Neuronal stem cell (in vitro differentiated cells): ENCODE results near the gene C2orf76.

Experiments used
- DNase-seq: peaks from one replicate; pipeline ENCODE4 v3.0.0-alpha.2; 2013; ENCODE audit warnings: low spot score
- H2AFZ ChIP-seq: one replicate; pipeline ENCODE4 v1.6.1; 2013; ENCODE audit warnings: mild to moderate bottlenecking, low read length, inconsistent platforms
- H2AK5ac ChIP-seq: 2 replicates; pipeline ENCODE4 v1.6.1; 2013; ENCODE audit warnings: low read depth, mild to moderate bottlenecking, inconsistent platforms, low read length, moderate library complexity, mixed read lengths
- H2BK120ac ChIP-seq: 2 replicates; pipeline ENCODE4 v1.6.1; 2013; ENCODE audit warnings: low read depth, mild to moderate bottlenecking, inconsistent platforms, low read length, moderate library complexity, mixed read lengths
- H2BK12ac ChIP-seq: one replicate; pipeline ENCODE4 v1.6.1; 2013; ENCODE audit warnings: low read length, inconsistent platforms
- H2BK15ac ChIP-seq: 2 replicates; pipeline ENCODE4 v1.6.1; 2013; ENCODE audit warnings: mild to moderate bottlenecking, low read length, inconsistent platforms, mixed read lengths
- H2BK5ac ChIP-seq: one replicate; pipeline ENCODE4 v1.6.1; 2013; ENCODE audit warnings: inconsistent platforms, mild to moderate bottlenecking, low read length, moderate library complexity
- H3K14ac ChIP-seq: one replicate; pipeline ENCODE4 v1.6.1; 2013; ENCODE audit warnings: low read length, inconsistent platforms
- H3K18ac ChIP-seq: 2 replicates; pipeline ENCODE4 v1.6.1; 2013; ENCODE audit warnings: low read length, inconsistent platforms
- H3K23ac ChIP-seq: 2 replicates; pipeline ENCODE4 v1.6.1; 2013; ENCODE audit warnings: low read depth, mild to moderate bottlenecking, mixed read lengths, low read length, inconsistent platforms; ENCODE audit not compliant: poor library complexity
- H3K27ac ChIP-seq: replicated peaks from 3 replicates; pipeline ENCODE4 v1.5.1; 2013; ENCODE audit warnings: low read length, inconsistent platforms
- H3K27me3 ChIP-seq, 3 experiments: 2 replicates each; pipeline ENCODE4 v1.6.1; 2013; ENCODE audit warnings: low read length in 3 of 3, mild to moderate bottlenecking in 2 of 3, inconsistent platforms in 1 of 3, low read depth in 1 of 3, mixed read lengths in 1 of 3, moderate library complexity in 1 of 3; ENCODE audit not compliant: control insufficient read depth in 3 of 3, insufficient read depth in 3 of 3
- H3K36me3 ChIP-seq, 2 donors: replicated peaks in 1 of 2; 2 replicates each; pipeline ENCODE4 v1.6.1; 2013; ENCODE audit warnings: low read length in 2 of 2; ENCODE audit not compliant: control insufficient read depth in 2 of 2, insufficient read depth in 2 of 2
- H3K4ac ChIP-seq: 2 replicates; pipeline ENCODE4 v1.6.1; 2013; ENCODE audit warnings: inconsistent platforms, mild to moderate bottlenecking, low read length, moderate library complexity
- H3K4me1 ChIP-seq, 2 donors: 1 replicate in 1 of 2; 2 replicates in 1 of 2; pipeline ENCODE4 v1.6.1; 2013; ENCODE audit warnings: low read length in 2 of 2, low read depth in 1 of 2; ENCODE audit not compliant: control insufficient read depth in 2 of 2, insufficient read depth in 1 of 2
- H3K4me2 ChIP-seq: one replicate; pipeline ENCODE4 v1.6.1; 2013; ENCODE audit warnings: mild to moderate bottlenecking, low read length, inconsistent platforms; ENCODE audit not compliant: insufficient read depth, poor library complexity, severe bottlenecking
- H3K4me3 ChIP-seq, 2 donors: 2 replicates each; pipeline ENCODE4 v1.5.1; 2013; ENCODE audit warnings: low read length in 2 of 2, mild to moderate bottlenecking in 2 of 2, inconsistent platforms in 1 of 2, moderate library complexity in 1 of 2
- H3K79me1 ChIP-seq: one replicate; pipeline ENCODE4 v1.6.1; 2013; ENCODE audit warnings: low read depth, mild to moderate bottlenecking, inconsistent platforms, low read length, moderate library complexity
- H3K9ac ChIP-seq: one replicate; pipeline ENCODE4 v1.6.1; 2013; ENCODE audit warnings: mild to moderate bottlenecking, low read depth, low read length, inconsistent platforms; ENCODE audit not compliant: poor library complexity
- H3K9me3 ChIP-seq, 2 donors: replicated peaks in 1 of 2; 2 replicates each; pipeline versions ENCODE3 to v1.6.1; 2013; ENCODE audit warnings: low read length in 2 of 2, mild to moderate bottlenecking in 2 of 2, inconsistent platforms in 1 of 2, low read depth in 1 of 2, mixed read lengths in 1 of 2, moderate library complexity in 1 of 2; ENCODE audit not compliant: control insufficient read depth in 2 of 2, insufficient read depth in 1 of 2
- H4K8ac ChIP-seq: one replicate; pipeline ENCODE4 v1.6.1; 2013; ENCODE audit warnings: low read depth, mild to moderate bottlenecking, inconsistent platforms, low read length, moderate library complexity
- H4K91ac ChIP-seq: one replicate; pipeline ENCODE4 v1.6.1; 2013; ENCODE audit warnings: low read length, low read depth, mild to moderate bottlenecking, inconsistent platforms; ENCODE audit not compliant: poor library complexity
- WGBS, 2 donors: extraction: QIAGEN DNeasy Blood & Tissue Kit; methylation state at CpG; one replicate each; pipeline ENCODE4 v1.1.7; 2013; ENCODE audit warnings: missing lambda C conversion rate in 2 of 2, mixed read lengths in 1 of 2; ENCODE audit not compliant: insufficient read length in 2 of 2, insufficient replicate concordance in 1 of 2; ENCODE audit errors: extremely low coverage in 2 of 2; 5-methylcytosine and 5-hydroxymethylcytosine counted together

C2orf76 gene

DNA sequence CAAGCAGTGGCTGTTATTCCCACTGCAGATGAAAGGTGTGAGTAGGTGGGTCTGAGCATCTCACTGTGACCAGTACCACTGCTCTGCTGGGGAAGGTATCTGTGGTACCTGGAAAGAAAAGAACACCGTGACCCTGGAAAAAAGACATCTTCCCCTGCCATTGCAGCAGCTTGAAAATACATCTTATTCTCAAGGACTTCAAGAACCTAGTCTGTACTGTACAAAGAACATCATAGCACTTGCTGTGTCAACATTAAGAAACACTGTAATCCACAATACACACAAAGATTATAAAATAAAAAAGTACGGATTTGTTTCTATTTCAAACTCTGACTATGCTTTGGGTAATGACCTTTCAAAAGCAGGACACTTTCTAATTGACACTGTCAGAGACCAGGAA is 28.9 kb downstream of the C2orf76 start:
- H3K4me2 ChIP-seq = no peak overlapping the region
- no CpG with 5 or more reads among the region's 2 CpGs for WGBS, 2 donors
- no peak overlapping the region for H2BK15ac ChIP-seq
- H3K79me1 ChIP-seq = no peaks in the 10 kb centered on the region
- no peak overlapping the region for H3K27ac ChIP-seq
- no peak overlapping the region for H2AFZ ChIP-seq
- no peaks in the 10 kb centered on the region for H3K9me3 ChIP-seq
- no peak overlapping the region for H2AK5ac ChIP-seq
- no peak overlapping the region for H4K8ac ChIP-seq
- peaks cover 0 to 8% of the 10 kb centered on the region in 2 donors for H3K4me1 ChIP-seq
- no peak overlapping the region for H2BK120ac ChIP-seq
- H3K14ac ChIP-seq = no peak overlapping the region
- no peak overlapping the region for H3K18ac ChIP-seq
- H2BK5ac ChIP-seq = no peak overlapping the region
- H3K27me3 ChIP-seq = no peaks in the 10 kb centered on the region
- no peak overlapping the region for H3K23ac ChIP-seq
- DNase-seq = no peak
- H3K36me3 ChIP-seq = no peaks in the 10 kb centered on the region
- no peak overlapping the region for H3K4ac ChIP-seq
- H3K9ac ChIP-seq = no peak overlapping the region
- H3K4me3 ChIP-seq = no peak overlapping the region
- no peak overlapping the region for H4K91ac ChIP-seq
- H2BK12ac ChIP-seq = no peak overlapping the region

GRCh38 chr2:119333833-119334232 is 32.8 kb downstream of the C2orf76 start:
- Histone ChIP-seq H2BK5ac (no peak overlapping the region), H2BK12ac (no peak overlapping the region), H4K8ac (no peak overlapping the region), H3K9me3 (no peaks in the 10 kb centered on the region), H3K27me3 (no peaks in the 10 kb centered on the region), H2AFZ (no peak overlapping the region), H3K14ac (no peak overlapping the region), H3K23ac (no peak overlapping the region), H3K18ac (no peak overlapping the region), H2BK15ac (no peak overlapping the region), H3K4me1 (peaks cover 0 to 6% of the 10 kb centered on the region in 2 donors), H3K9ac (no peak overlapping the region), H3K79me1 (no peaks in the 10 kb centered on the region), H2AK5ac (no peak overlapping the region), H3K36me3 (no peaks in the 10 kb centered on the region), H3K27ac (no peak overlapping the region), H2BK120ac (no peak overlapping the region), H3K4me3 (no peak overlapping the region), H4K91ac (no peak overlapping the region), H3K4ac (no peak overlapping the region), H3K4me2 (no peak overlapping the region)
- no CpG with 5 or more reads among the region's 2 CpGs for WGBS, 2 donors
- no peak for DNase-seq

- Histone ChIP-seq H3K9ac (no peak overlapping the region), H2BK120ac (no peak overlapping the region), H2BK12ac (no peak overlapping the region), H2AFZ (no peak overlapping the region), H4K8ac (no peak overlapping the region), H3K4me3 (no peak overlapping the region), H2BK5ac (no peak overlapping the region), H3K36me3 (no peaks in the 10 kb centered on the region), H3K27me3 (no peaks in the 10 kb centered on the region), H4K91ac (no peak overlapping the region), H2BK15ac (no peak overlapping the region), H3K4ac (no peak overlapping the region), H3K4me2 (no peak overlapping the region), H3K4me1 (peaks cover 0 to 5% of the 10 kb centered on the region in 2 donors), H3K27ac (no peak overlapping the region), H3K14ac (no peak overlapping the region), H3K18ac (no peak overlapping the region), H3K9me3 (no peaks in the 10 kb centered on the region), H3K79me1 (no peaks in the 10 kb centered on the region), H2AK5ac (no peak overlapping the region), H3K23ac (no peak overlapping the region)
- WGBS, 2 donors = no CpG with 5 or more reads among the region's 3 CpGs
- DNase-seq = no peak
These were observed 33.3 kb downstream of the C2orf76 start for GRCh38 chr2:119333360-119333759.

- Histone ChIP-seq H2AFZ (no peak overlapping the region), H3K14ac (no peak overlapping the region), H3K4me3 (no peak overlapping the region), H2AK5ac (no peak overlapping the region), H3K4ac (no peak overlapping the region), H4K8ac (no peak overlapping the region), H3K27me3 (no peaks in the 10 kb centered on the region), H2BK5ac (no peak overlapping the region), H3K23ac (no peak overlapping the region), H3K4me2 (no peak overlapping the region), H3K27ac (no peak overlapping the region), H3K9ac (no peak overlapping the region), H3K36me3 (no peaks in the 10 kb centered on the region), H2BK12ac (no peak overlapping the region), H3K18ac (no peak overlapping the region), H4K91ac (no peak overlapping the region), H2BK15ac (no peak overlapping the region), H2BK120ac (no peak overlapping the region), H3K79me1 (no peaks in the 10 kb centered on the region), H3K4me1 (peaks cover 0 to 2% of the 10 kb centered on the region in 2 donors), H3K9me3 (no peaks in the 10 kb centered on the region)
- WGBS, 2 donors = no CpG with 5 or more reads among the region's 6 CpGs
- no peak for DNase-seq
These were observed 33.7 kb downstream of the C2orf76 start for GRCh38 chr2:119332953-119333352.
